GM21619 (cell line): Measurements from ENCODE around the gene RPP25.
"Not testable (repeated sequence)": the region's sequence is repeated elsewhere in the genome, so short reads cannot be mapped to it uniquely, and the experiment has no call there.

ENCODE experiments used
- ATAC-seq: cut with Tn5 transposase; IDR thresholded peaks from one replicate; pipeline ENCODE4 v1.9.1; 2021; ENCODE audit not compliant: unreplicated experiment

RPP25 gene

GRCh38 chr15:74924525-74924924, 32.0 kb downstream of the RPP25 start:
- ATAC-seq, result no peak

GRCh38 chr15:74920456-74920855, 36.1 kb downstream of the RPP25 start:
- no peak for ATAC-seq

- ATAC-seq, result no peak
These were observed 38.9 kb downstream of the RPP25 start for GRCh38 chr15:74917676-74918075.

GRCh38 chr15:74913799-74914198, 42.8 kb downstream of the RPP25 start:
- not testable (repeated sequence) for ATAC-seq

GRCh38 chr15:74913041-74913440, 43.5 kb downstream of the RPP25 start:
- ATAC-seq, result no peak

- no peak for ATAC-seq
These were observed 47.9 kb downstream of the RPP25 start for GRCh38 chr15:74908635-74909034.

GRCh38 chr15:74907163-74907870, 49.3 kb downstream of the RPP25 start:
- no peak for ATAC-seq

GRCh38 chr15:74906450-74907162, 50.0 kb downstream of the RPP25 start, which contains the start of gene FAM219B:
FAM219B (minus strand) TSS chr15:74906851; CDS start chr15:74906800, 51 bp downstream.
- ATAC-seq, result peak; percentile 83

- peak; percentile 22 for ATAC-seq
These were observed 50.5 kb downstream of the RPP25 start for GRCh38 chr15:74906067-74906449.
